Sigmoid colon (tissue), 7 donors: ENCODE measurements around the gene WDR74. TPM values are rescaled to one million over a fixed set of nuclear protein-coding genes. Genes with fewer than 3 reads are reported as not detected.

Experiments used
- DNase-seq: peaks from one replicate; pipeline ENCODE4 v3.0.0-alpha.2; 2019
- H3K27ac ChIP-seq, 4 donors: fragments of 200-600 bp; sonication (generic); one replicate each; pipeline ENCODE4 v1.5.1; 2016 to 2019; ENCODE audit warnings: mild to moderate bottlenecking in 1 of 4
- H3K27me3 ChIP-seq, 3 donors: fragments of 200-600 bp; sonication (generic); one replicate each; pipeline ENCODE4 v1.5.1; 2019; ENCODE audit warnings: mild to moderate bottlenecking in 1 of 3
- H3K36me3 ChIP-seq, 4 donors: fragments of 200-600 bp; sonication (generic); one replicate each; pipeline ENCODE4 v1.5.1; 2016 to 2019
- H3K4me1 ChIP-seq, 4 donors: fragments of 200-600 bp; sonication (generic); one replicate each; pipeline ENCODE4 v1.5.1; 2017 to 2019
- H3K4me3 ChIP-seq, 4 donors: fragments of 200-600 bp; sonication (generic); one replicate each; pipeline ENCODE4 v1.5.1; 2017 to 2019; ENCODE audit warnings: mild to moderate bottlenecking in 2 of 4, moderate library complexity in 1 of 4
- H3K9me3 ChIP-seq, 4 donors: fragments of 200-600 bp in 3 of 4; sonication (generic) in 3 of 4; one replicate each; pipeline versions ENCODE4 v1.5.1 to v1.6.1; 2013 to 2019
- EP300 ChIP-seq, 4 donors: sonication (generic); formaldehyde crosslinking; IDR thresholded peaks; one replicate each; pipeline ENCODE4 v1.6.1; 2017; ENCODE audit warnings: antibody characterized with exemption in 4 of 4
- POLR2A ChIP-seq, 2 donors: fragments of 450-650 bp; IDR thresholded peaks; one replicate each; pipeline ENCODE4 v1.6.1; 2016; ENCODE audit warnings: antibody characterized with exemption in 2 of 2, mild to moderate bottlenecking in 2 of 2, moderate library complexity in 2 of 2
- POLR2AphosphoS5 ChIP-seq, 4 donors: sonication (generic); formaldehyde crosslinking; IDR thresholded peaks; one replicate each; pipeline ENCODE4 v1.6.1; 2017; ENCODE audit warnings: antibody characterized with exemption in 4 of 4
- WGBS, 2 donors: extraction: QIAGEN DNeasy Blood & Tissue Kit; methylation state at CpG; one replicate each; pipeline ENCODE4 v1.1.7; 2013; 5-methylcytosine and 5-hydroxymethylcytosine counted together
- intact Hi-C: fragments of 100-400 bp; cut with DNase I; formaldehyde crosslinking; loops from one replicate; pipeline ENCODE4 v1.15.1; 2023
- polyA plus RNA-seq, 3 donors: library from polyadenylated mRNA; stranded (reverse); fragments of 200-250 nt; gene quantifications; one replicate each; pipeline ENCODE4 v1.2.3, GENCODE V29; 2013
- total RNA-seq, 4 donors: library from RNA; depleted of rRNA; stranded (reverse); fragments of >200 nt; gene quantifications; one replicate each; pipeline ENCODE4 v1.1.0, GENCODE V29; 2016
- TF ChIP-seq, protein P1 (sequence below), 4 experiments: fragments of 450-650 bp in 3 of 4; fragments of 200-600 bp in 1 of 4; IDR thresholded peaks; one replicate each; pipeline ENCODE4 v1.5.1; 2016 to 2019; ENCODE audit warnings: antibody characterized with exemption in 4 of 4, mild to moderate bottlenecking in 3 of 4, moderate library complexity in 2 of 4
- donor health status: healthy with polysubstance abuse.
- donor health status: Bipolar disorder and iron deficiency.
- donor health status: healthy.

Gene WDR74
- total and polyA plus RNA-seq, 7 donors: 11.6 to 47.6 (median 30.7) TPM

DNA sequence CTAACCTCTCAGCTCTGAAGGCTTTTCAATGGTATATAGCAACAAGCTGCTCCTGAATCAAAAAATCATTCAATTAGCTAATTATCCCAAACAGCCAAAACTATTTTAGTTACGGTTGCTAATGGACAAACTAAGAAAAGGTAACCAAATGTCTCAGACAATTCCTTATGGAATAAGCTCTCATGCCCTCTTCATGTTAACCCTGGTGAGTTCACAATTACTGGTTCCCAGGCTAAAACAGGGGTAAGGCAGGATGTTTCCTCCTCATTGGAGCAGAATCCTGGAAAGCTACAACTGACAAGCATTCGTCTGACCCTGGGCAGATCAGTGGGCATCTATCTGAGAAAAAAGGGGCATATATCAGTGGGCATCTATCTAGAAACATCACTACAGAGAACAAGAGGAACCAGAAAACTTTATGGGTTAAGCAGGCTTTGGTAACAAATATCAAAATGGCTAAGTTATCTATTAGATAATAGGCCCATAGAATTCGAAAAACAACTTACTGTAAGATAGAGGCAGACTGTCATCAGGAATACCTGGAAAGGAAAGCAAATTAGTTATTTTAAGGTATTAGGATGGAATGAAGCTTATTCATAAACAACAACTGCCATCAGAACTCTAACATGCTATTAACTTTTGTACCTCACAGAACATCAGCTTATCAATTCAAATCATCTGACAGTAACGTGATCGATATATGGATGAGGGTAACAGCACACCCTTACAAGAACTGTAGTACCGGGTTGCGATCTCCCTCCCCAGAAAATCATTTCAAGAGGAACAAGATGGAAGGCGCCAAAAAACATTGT lies 14.8 kb upstream of the WDR74 start:
- peaks cover 7 to 41% (median 25%) of the 10 kb centered on the region in 4 donors for H3K36me3 ChIP-seq
- intact Hi-C loops: no loop called here
- peak overlapping the region; percentile 79 to 93 (median 84) for H3K27ac ChIP-seq
- H3K9me3 ChIP-seq: no peaks in the 10 kb centered on the region
- TF ChIP-seq POLR2AphosphoS5 (IDR thresholded peaks at IDR 0.05): no peak
- TF ChIP-seq POLR2A (IDR thresholded peaks at IDR 0.05): no peak
- TF ChIP-seq, protein P1, sequence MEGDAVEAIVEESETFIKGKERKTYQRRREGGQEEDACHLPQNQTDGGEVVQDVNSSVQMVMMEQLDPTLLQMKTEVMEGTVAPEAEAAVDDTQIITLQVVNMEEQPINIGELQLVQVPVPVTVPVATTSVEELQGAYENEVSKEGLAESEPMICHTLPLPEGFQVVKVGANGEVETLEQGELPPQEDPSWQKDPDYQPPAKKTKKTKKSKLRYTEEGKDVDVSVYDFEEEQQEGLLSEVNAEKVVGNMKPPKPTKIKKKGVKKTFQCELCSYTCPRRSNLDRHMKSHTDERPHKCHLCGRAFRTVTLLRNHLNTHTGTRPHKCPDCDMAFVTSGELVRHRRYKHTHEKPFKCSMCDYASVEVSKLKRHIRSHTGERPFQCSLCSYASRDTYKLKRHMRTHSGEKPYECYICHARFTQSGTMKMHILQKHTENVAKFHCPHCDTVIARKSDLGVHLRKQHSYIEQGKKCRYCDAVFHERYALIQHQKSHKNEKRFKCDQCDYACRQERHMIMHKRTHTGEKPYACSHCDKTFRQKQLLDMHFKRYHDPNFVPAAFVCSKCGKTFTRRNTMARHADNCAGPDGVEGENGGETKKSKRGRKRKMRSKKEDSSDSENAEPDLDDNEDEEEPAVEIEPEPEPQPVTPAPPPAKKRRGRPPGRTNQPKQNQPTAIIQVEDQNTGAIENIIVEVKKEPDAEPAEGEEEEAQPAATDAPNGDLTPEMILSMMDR (IDR thresholded peaks at IDR 0.05): no peak
- TF ChIP-seq EP300 (IDR thresholded peaks at IDR 0.05): no peak
- DNase-seq: no peak
- peak overlapping the region; percentile 59 to 87 (median 70) for H3K4me3 ChIP-seq
- WGBS, 2 donors: 3 to 10% methylated on average over 8 of the region's 8 CpGs
- H3K4me1 ChIP-seq: peaks cover 0 to 35% (median 25%) of the 10 kb centered on the region in 4 donors
- no peaks in the 10 kb centered on the region for H3K27me3 ChIP-seq

DNA sequence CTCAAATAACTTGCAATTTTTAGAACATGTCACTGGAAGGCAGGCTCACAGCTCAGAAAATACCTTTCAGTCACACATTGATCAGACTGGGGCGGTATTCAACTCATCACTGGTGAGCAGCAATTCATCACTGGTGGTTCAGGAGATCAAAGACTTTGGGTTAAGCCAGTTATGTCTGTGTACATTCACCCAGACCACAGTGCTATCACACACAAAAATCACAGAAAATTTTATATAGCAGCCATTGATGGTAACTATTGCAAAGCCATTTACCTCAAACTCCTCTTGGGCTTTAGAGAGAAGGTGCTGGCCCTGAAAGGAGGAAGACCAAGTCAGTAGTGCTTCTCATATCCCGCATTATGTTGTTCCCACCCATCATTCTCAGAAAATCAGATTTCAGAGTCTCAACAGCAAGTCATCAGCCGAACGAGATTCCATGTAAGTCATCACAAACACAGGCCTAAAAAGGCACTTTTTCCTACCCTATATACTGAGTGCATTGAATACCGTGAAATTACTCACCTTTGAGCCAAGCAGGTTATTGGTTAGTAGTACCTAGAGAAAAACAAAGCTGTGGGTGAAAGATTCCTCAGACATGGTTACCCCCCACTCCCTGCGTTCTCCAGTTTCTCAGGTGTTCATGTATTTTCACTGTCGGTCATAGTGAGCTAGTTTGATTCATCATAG lies 14.0 kb upstream of the WDR74 start:
- intact Hi-C loops: no loop called here
- Histone ChIP-seq H3K36me3 (peaks cover 7 to 41% (median 25%) of the 10 kb centered on the region in 4 donors), H3K27ac (peak overlapping the region in 3 of 4 donors; percentile 14 to 93 (median 83)), H3K4me3 (peak overlapping the region in 1 of 4 donors; percentile 77), H3K4me1 (peaks cover 0 to 35% (median 25%) of the 10 kb centered on the region in 4 donors), H3K27me3 (no peaks in the 10 kb centered on the region), H3K9me3 (no peaks in the 10 kb centered on the region)
- no peak for TF ChIP-seq POLR2A (IDR thresholded peaks at IDR 0.05)
- no peak for DNase-seq
- 26 to 51% methylated on average over 7 of the region's 7 CpGs for WGBS, 2 donors

DNA sequence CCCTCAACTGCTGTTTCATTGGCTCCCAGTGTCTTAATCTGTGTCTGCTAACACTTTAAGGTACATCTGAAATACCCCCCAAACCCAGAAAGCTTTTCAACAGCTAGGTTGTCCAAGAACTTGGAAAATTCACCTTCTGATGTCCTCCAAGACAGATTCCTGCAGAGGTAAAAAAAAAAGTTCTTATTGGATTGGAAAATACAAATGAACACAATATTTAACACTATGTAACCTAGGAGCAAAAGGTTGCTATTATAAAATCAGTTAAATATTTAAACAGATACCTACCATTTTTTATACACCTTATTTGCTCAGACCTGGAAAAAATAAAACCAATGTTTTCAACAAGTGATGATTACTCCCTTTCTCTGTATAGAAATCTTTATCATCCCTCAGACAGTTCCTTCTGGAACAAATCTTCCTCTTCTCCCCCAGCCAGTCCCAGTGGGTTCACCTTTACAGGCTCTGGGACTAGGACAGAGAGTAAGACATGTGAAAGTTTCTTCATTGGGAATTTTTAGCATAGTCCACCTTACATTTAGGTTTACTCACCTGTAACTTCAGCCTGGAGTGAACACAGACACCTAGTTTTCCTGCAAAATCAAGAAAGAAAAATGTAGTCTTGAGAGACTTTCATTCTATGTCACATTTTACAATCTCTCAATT lies 13.3 kb upstream of the WDR74 start:
- Histone ChIP-seq H3K27ac (no peak overlapping the region), H3K27me3 (no peaks in the 10 kb centered on the region), H3K4me3 (no peak overlapping the region), H3K9me3 (no peaks in the 10 kb centered on the region), H3K4me1 (peaks cover 0 to 35% (median 25%) of the 10 kb centered on the region in 4 donors), H3K36me3 (peaks cover 7 to 41% (median 25%) of the 10 kb centered on the region in 4 donors)
- TF ChIP-seq EP300 (IDR thresholded peaks at IDR 0.05) (no peak), POLR2AphosphoS5 (IDR thresholded peaks at IDR 0.05) (no peak), POLR2A (IDR thresholded peaks at IDR 0.05) (no peak)
- TF ChIP-seq, protein P1 (IDR thresholded peaks at IDR 0.05): no peak
- intact Hi-C loops: no loop called here
- DNase-seq: no peak

DNA sequence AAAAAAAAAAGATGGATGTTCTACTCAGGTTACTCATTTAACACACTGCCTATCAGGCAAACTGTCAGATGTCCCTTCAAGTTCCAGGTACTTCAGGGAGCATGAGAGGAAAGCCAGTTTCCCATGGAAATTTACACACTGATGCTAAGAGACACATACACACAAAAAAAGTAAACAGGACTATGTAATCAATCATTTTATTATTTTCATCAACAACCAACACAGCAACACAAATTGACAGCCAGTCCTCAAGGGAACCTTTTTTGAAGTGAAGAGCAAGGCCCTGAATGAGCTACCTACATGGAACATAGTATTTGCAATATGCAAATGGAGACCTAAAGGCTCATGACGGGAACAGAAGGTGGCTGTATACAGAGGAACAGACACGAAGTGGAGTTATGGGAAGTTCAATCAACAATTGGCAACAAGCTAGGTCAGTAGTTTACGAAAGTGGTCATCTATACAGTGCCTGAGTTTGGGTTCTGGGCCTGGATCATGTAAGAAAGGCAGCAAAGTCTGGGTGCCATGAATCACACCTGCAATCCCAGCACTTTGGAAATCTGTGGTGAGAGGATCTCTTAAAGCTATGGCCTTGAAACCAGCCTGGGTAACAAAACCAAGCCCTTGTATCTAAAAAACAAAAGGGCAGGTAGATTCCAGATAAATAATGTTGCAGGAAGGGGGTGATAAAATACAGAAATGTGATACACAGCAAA lies 12.6 kb upstream of the WDR74 start:
- intact Hi-C loops: no loop called here
- H3K4me1 ChIP-seq: peaks cover 0 to 35% (median 25%) of the 10 kb centered on the region in 4 donors
- H3K27ac ChIP-seq: peak overlapping the region in 1 of 4 donors; percentile 1
- H3K9me3 ChIP-seq: no peaks in the 10 kb centered on the region
- WGBS, 2 donors: 41 to 59% methylated on average over 3 of the region's 3 CpGs
- H3K27me3 ChIP-seq: no peaks in the 10 kb centered on the region
- no peak for TF ChIP-seq POLR2A (IDR thresholded peaks at IDR 0.05)
- no peak for TF ChIP-seq POLR2AphosphoS5 (IDR thresholded peaks at IDR 0.05)
- no peak for TF ChIP-seq EP300 (IDR thresholded peaks at IDR 0.05)
- TF ChIP-seq, protein P1 (IDR thresholded peaks at IDR 0.05): no peak
- H3K36me3 ChIP-seq: peaks cover 7 to 41% (median 25%) of the 10 kb centered on the region in 4 donors
- no peak overlapping the region for H3K4me3 ChIP-seq
- no peak for DNase-seq
